ENCODE results near the gene CTSE.

GRCh38 chr1:205970486-205970885, 53.2 kb downstream of the CTSE start:
- TF ChIP-seq CTCF (optimal IDR thresholded peaks at IDR 0.05 in 1 of 3, IDR thresholded peaks at IDR 0.05 in 1 of 3, conservative IDR thresholded peaks at IDR 0.05 in 1 of 3; ENCODE audit: extremely low read depth in 1 of 3, insufficient read depth in 2 of 3, low read length in 3 of 3), result no peak
- no peak for TF ChIP-seq EZH2 (IDR thresholded peaks at IDR 0.05; ENCODE audit: low read length)
